Panc1 (cell line): ENCODE measurements around the gene FBXL17. TPM values are rescaled to one million over a fixed set of nuclear protein-coding genes. Genes with fewer than 3 reads are reported as not detected.

ENCODE experiments used
- ATAC-seq: fragments of 200-7000 bp; cut with Tn5 transposase; 2 replicates; pipeline ENCODE4 v1.9.1; 2020; ENCODE audit warnings: mild to moderate bottlenecking, moderate library complexity
- BruUV-seq: library from RNA; stranded (reverse); fragments of 400-500 nt; replicated peaks from 2 replicates; lab custom pipeline; 2021; lab: Mats Ljungman, UMichigan
- CTCF ChIA-PET: fragments of 300-600 bp; sonication (Branson Sonifier 250); formaldehyde crosslinking; loops from one replicate; lab custom pipeline; 2022; ENCODE audit warnings: antibody characterized with exemption; lab: Charles Lee
- POLR2A ChIA-PET: fragments of 300-600 bp; sonication (Branson Sonifier 250); formaldehyde crosslinking; loops from one replicate; lab custom pipeline; 2022; ENCODE audit warnings: antibody characterized with exemption; lab: Charles Lee
- DNase-seq: peaks from one replicate; pipeline ENCODE4 v3.0.0-alpha.2; 2010; ENCODE audit warnings: low read depth, low spot score
- H3K27ac ChIP-seq: 2 replicates; pipeline ENCODE4 v1.5.1; 2011; ENCODE audit warnings: mild to moderate bottlenecking, low read length, inconsistent platforms
- H3K27me3 ChIP-seq: fragments of 200-500 bp; sonication (Bioruptor generic); 2 replicates; pipeline ENCODE4 v1.6.0; 2014; ENCODE audit warnings: low read length, inconsistent platforms; ENCODE audit not compliant: control insufficient read depth, insufficient read depth
- H3K36me3 ChIP-seq: fragments of 200-500 bp; sonication (Bioruptor generic); 2 replicates; pipeline ENCODE4 v1.5.1; 2014; ENCODE audit warnings: inconsistent platforms, mild to moderate bottlenecking, low read length, moderate library complexity; ENCODE audit not compliant: control insufficient read depth, insufficient read depth
- H3K4me1 ChIP-seq: 2 replicates; pipeline ENCODE4 v1.5.1; 2011; ENCODE audit warnings: inconsistent platforms, mild to moderate bottlenecking, low read length, moderate library complexity; ENCODE audit not compliant: control insufficient read depth, insufficient read depth
- H3K4me3 ChIP-seq, 2 experiments: 2 replicates each; pipeline ENCODE4 v1.5.1; 2011 to 2012; ENCODE audit warnings: low read depth in 2 of 2, low read length in 2 of 2, mild to moderate bottlenecking in 2 of 2, inconsistent platforms in 1 of 2, moderate library complexity in 1 of 2
- H3K9me3 ChIP-seq: fragments of 200-500 bp; sonication (Bioruptor generic); 2 replicates; pipeline ENCODE4 v1.5.1; 2014; ENCODE audit warnings: low read depth, mild to moderate bottlenecking, inconsistent platforms, low read length, moderate library complexity; ENCODE audit not compliant: control insufficient read depth, insufficient read depth
- POLR2AphosphoS5 ChIP-seq: IDR thresholded peaks from 2 replicates; pipeline ENCODE4 v1.6.1; 2012; ENCODE audit warnings: mild to moderate bottlenecking, low read depth, low read length, moderate library complexity
- SIN3A ChIP-seq: IDR thresholded peaks from 2 replicates; pipeline ENCODE4 v1.6.1; 2012; ENCODE audit warnings: low read depth, mild to moderate bottlenecking, low read length, moderate library complexity, borderline replicate concordance; ENCODE audit not compliant: insufficient read depth
- TCF7L2 ChIP-seq: IDR thresholded peaks from 2 replicates; pipeline ENCODE4 v1.6.1; 2011; ENCODE audit warnings: mild to moderate bottlenecking, low read depth, low read length, inconsistent platforms
- in situ Hi-C: cut with HindIII; loops from 2 replicates; pipeline ENCODE4 v1.10.0; 2016; ENCODE audit warnings: low sequenced_read_pairs, low pct_unique_long_range_greater_than_20kb
- intact Hi-C: fragments of 100-400 bp; cut with micrococcal nuclease; formaldehyde crosslinking; loops from one replicate; pipeline ENCODE4 v1.10.0; 2022; ENCODE audit not compliant: unreplicated experiment
- total RNA-seq: library from RNA; stranded (reverse); gene quantifications from one replicate; pipeline ENCODE4 v1.2.1, GENCODE V29; 2021; ENCODE audit not compliant: unreplicated experiment
- TF ChIP-seq, protein P1 (sequence below): fragments of 450-650 bp; IDR thresholded peaks from 2 replicates; pipeline ENCODE4 v1.5.1; 2017; ENCODE audit warnings: mild to moderate bottlenecking
- TF ChIP-seq, protein P2 (sequence below), 2 experiments: IDR thresholded peaks; 2 replicates each; pipeline ENCODE4 v1.6.1; 2011 to 2012; ENCODE audit warnings: low read depth in 2 of 2, control low read depth in 1 of 2, low read length in 1 of 2, mild to moderate bottlenecking in 1 of 2, moderate library complexity in 1 of 2; ENCODE audit not compliant: insufficient read depth in 1 of 2

The FBXL17 gene
- total RNA-seq, 1 experiment from 2014 or later: 17.4 TPM

DNA sequence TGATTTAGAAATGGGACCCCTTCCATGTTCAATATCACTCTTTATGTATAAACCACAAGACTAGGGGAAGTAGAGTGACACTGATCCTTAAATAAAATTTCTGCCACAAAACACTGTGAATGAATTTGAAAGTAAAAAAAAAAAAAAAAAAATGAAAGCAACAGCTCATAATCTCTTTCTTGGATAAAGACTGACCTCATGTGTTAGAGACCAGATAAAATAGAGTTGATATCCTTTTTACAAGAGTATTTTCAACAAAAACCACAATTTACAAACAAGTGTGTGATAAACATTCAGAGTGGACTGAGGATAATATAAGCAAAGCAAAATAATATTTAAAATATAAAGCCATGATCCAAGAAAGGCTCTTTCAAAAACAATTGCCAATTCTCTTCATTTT lies 180.2 kb downstream of the FBXL17 start:
- ChIA-PET POLR2A (no interaction called here), CTCF (no interaction called here)
- in situ Hi-C loops: no loop called here
- no peaks in the 10 kb centered on the region for H3K36me3 ChIP-seq
- H3K27ac ChIP-seq: no peak overlapping the region
- H3K4me3 ChIP-seq: no peak overlapping the region
- no peaks in the 10 kb centered on the region for H3K4me1 ChIP-seq
- TF ChIP-seq, protein P1, sequence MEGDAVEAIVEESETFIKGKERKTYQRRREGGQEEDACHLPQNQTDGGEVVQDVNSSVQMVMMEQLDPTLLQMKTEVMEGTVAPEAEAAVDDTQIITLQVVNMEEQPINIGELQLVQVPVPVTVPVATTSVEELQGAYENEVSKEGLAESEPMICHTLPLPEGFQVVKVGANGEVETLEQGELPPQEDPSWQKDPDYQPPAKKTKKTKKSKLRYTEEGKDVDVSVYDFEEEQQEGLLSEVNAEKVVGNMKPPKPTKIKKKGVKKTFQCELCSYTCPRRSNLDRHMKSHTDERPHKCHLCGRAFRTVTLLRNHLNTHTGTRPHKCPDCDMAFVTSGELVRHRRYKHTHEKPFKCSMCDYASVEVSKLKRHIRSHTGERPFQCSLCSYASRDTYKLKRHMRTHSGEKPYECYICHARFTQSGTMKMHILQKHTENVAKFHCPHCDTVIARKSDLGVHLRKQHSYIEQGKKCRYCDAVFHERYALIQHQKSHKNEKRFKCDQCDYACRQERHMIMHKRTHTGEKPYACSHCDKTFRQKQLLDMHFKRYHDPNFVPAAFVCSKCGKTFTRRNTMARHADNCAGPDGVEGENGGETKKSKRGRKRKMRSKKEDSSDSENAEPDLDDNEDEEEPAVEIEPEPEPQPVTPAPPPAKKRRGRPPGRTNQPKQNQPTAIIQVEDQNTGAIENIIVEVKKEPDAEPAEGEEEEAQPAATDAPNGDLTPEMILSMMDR: no peak
- no peak for TF ChIP-seq SIN3A
- TF ChIP-seq, protein P2, sequence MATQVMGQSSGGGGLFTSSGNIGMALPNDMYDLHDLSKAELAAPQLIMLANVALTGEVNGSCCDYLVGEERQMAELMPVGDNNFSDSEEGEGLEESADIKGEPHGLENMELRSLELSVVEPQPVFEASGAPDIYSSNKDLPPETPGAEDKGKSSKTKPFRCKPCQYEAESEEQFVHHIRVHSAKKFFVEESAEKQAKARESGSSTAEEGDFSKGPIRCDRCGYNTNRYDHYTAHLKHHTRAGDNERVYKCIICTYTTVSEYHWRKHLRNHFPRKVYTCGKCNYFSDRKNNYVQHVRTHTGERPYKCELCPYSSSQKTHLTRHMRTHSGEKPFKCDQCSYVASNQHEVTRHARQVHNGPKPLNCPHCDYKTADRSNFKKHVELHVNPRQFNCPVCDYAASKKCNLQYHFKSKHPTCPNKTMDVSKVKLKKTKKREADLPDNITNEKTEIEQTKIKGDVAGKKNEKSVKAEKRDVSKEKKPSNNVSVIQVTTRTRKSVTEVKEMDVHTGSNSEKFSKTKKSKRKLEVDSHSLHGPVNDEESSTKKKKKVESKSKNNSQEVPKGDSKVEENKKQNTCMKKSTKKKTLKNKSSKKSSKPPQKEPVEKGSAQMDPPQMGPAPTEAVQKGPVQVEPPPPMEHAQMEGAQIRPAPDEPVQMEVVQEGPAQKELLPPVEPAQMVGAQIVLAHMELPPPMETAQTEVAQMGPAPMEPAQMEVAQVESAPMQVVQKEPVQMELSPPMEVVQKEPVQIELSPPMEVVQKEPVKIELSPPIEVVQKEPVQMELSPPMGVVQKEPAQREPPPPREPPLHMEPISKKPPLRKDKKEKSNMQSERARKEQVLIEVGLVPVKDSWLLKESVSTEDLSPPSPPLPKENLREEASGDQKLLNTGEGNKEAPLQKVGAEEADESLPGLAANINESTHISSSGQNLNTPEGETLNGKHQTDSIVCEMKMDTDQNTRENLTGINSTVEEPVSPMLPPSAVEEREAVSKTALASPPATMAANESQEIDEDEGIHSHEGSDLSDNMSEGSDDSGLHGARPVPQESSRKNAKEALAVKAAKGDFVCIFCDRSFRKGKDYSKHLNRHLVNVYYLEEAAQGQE (IDR thresholded peaks at IDR 0.05; ENCODE audit: insufficient read depth in 1 of 2, low read depth in 2 of 2, low read length in 1 of 2): no peak
- no peak for TF ChIP-seq POLR2AphosphoS5
- TF ChIP-seq TCF7L2: no peak
- intact Hi-C loops: no loop called here
- no TSS peak for BruUV-seq
- ATAC-seq: no peak
- no peak for DNase-seq
- no peaks in the 10 kb centered on the region for H3K9me3 ChIP-seq
- H3K27me3 ChIP-seq: no peaks in the 10 kb centered on the region

DNA sequence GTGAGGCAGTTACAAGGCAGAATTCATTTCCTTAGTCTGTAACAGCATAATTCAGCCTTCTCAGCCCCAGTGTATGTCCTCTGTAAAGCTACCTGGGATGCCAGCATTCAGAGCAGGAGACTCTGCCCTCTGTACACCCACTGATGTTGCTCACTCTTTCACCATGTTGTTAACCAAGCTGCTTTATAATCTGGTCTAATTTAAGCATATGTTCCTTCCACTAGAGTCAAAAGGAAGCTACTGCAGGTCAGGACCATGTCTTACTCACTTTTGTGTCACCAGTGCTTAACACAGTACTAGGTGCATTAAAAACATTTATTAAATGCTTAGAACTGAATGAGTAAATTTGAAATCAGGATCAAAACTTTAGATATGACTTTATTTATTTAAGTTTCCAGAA lies 185.6 kb downstream of the FBXL17 start:
- no peak overlapping the region for H3K4me3 ChIP-seq
- ChIA-PET CTCF (interaction anchor here (0.6 kb wide), 1 partner anchor 80 kb away, joined by 4 read pairs; no protein-coding TSS in a partner anchor), POLR2A (no interaction called here)
- H3K36me3 ChIP-seq: no peaks in the 10 kb centered on the region
- no peaks in the 10 kb centered on the region for H3K4me1 ChIP-seq
- in situ Hi-C loops: no loop called here
- TF ChIP-seq SIN3A (no peak), POLR2AphosphoS5 (no peak), TCF7L2 (no peak)
- TF ChIP-seq, protein P1: no peak
- TF ChIP-seq, protein P2 (IDR thresholded peaks at IDR 0.05; ENCODE audit: insufficient read depth in 1 of 2, low read depth in 2 of 2, low read length in 1 of 2): no peak
- no peaks in the 10 kb centered on the region for H3K9me3 ChIP-seq
- H3K27me3 ChIP-seq: no peaks in the 10 kb centered on the region
- DNase-seq (no peak), ATAC-seq (no peak)
- no TSS peak for BruUV-seq
- intact Hi-C loops: no loop called here
- no peak overlapping the region for H3K27ac ChIP-seq
